IMR-90 (cell line): ENCODE data around the gene CAPZA2. TPM values are rescaled to one million over a fixed set of nuclear protein-coding genes. Genes with fewer than 3 reads are reported as not detected.

Experiments used
- ATAC-seq: fragments of 200-7000 bp; cut with Tn5 transposase; 2 replicates; pipeline ENCODE4 v1.9.1; 2020; ENCODE audit warnings: low read depth, mild to moderate bottlenecking, moderate library complexity
- BruUV-seq: library from RNA; stranded (reverse); fragments of 400-500 nt; replicated peaks from 2 replicates; lab custom pipeline; 2021; lab: Mats Ljungman, UMichigan
- CTCF ChIA-PET: fragments of 300-600 bp; formaldehyde crosslinking; extraction: SDS; loops from one replicate; lab custom pipeline; 2021; ENCODE audit warnings: antibody characterized with exemption; lab: Yijun Ruan, JAX
- POLR2A ChIA-PET: fragments of 300-600 bp; sonication (Branson Sonifier 250); formaldehyde crosslinking; loops from one replicate; lab custom pipeline; 2022; ENCODE audit warnings: antibody characterized with exemption; ENCODE audit not compliant: unreplicated experiment; lab: Charles Lee
- DNase-seq: peaks from one replicate; pipeline ENCODE4 v3.0.0; 2013
- H2AFZ ChIP-seq: replicated peaks from 2 replicates; pipeline ENCODE3; 2013; ENCODE audit warnings: low read length, mild to moderate bottlenecking; ENCODE audit not compliant: poor library complexity
- H2AK5ac ChIP-seq: 2 replicates; pipeline ENCODE4 v1.6.1; 2013; ENCODE audit warnings: low read depth, low read length, inconsistent platforms
- H2AK9ac ChIP-seq: replicated peaks from 2 replicates; pipeline ENCODE3; 2013; ENCODE audit warnings: mild to moderate bottlenecking, low read depth, low read length, moderate library complexity; ENCODE audit not compliant: poor library complexity
- H2BK120ac ChIP-seq: 2 replicates; pipeline ENCODE4 v1.6.1; 2013; ENCODE audit warnings: low read depth, low read length, inconsistent platforms
- H2BK15ac ChIP-seq: 3 replicates; pipeline ENCODE4 v1.6.1; 2013; ENCODE audit warnings: low read depth, low read length, inconsistent platforms
- H2BK20ac ChIP-seq: 2 replicates; pipeline ENCODE4 v1.6.1; 2013; ENCODE audit warnings: low read depth, mild to moderate bottlenecking, inconsistent platforms, low read length, moderate library complexity
- H2BK5ac ChIP-seq: 2 replicates; pipeline ENCODE4 v1.6.1; 2013; ENCODE audit warnings: mild to moderate bottlenecking, low read depth, low read length, inconsistent platforms; ENCODE audit not compliant: poor library complexity, severe bottlenecking
- H3K14ac ChIP-seq: replicated peaks from 2 replicates; pipeline ENCODE4 v1.6.1; 2013; ENCODE audit warnings: low read depth, low read length, inconsistent platforms
- H3K18ac ChIP-seq: 2 replicates; pipeline ENCODE4 v1.6.1; 2013; ENCODE audit warnings: low read depth, low read length, control low read depth
- H3K23ac ChIP-seq: 2 replicates; pipeline ENCODE4 v1.6.1; 2013; ENCODE audit warnings: low read depth, low read length, inconsistent platforms
- H3K27ac ChIP-seq: 2 replicates; pipeline ENCODE4 v1.5.1; 2013; ENCODE audit warnings: mild to moderate bottlenecking, control low read depth, low read length; ENCODE audit not compliant: insufficient read depth
- H3K27me3 ChIP-seq: 2 replicates; pipeline ENCODE4 v1.6.1; 2013; ENCODE audit warnings: low read length; ENCODE audit not compliant: control insufficient read depth, insufficient read depth
- H3K36me3 ChIP-seq: 2 replicates; pipeline ENCODE4 v1.6.1; 2013; ENCODE audit warnings: low read length, mixed read lengths; ENCODE audit not compliant: control insufficient read depth, insufficient read depth
- H3K4ac ChIP-seq: 2 replicates; pipeline ENCODE4 v1.6.1; 2013; ENCODE audit warnings: low read depth, low read length, inconsistent platforms
- H3K4me1 ChIP-seq: 2 replicates; pipeline ENCODE4 v1.6.1; 2013; ENCODE audit warnings: low read length, mixed read lengths; ENCODE audit not compliant: control insufficient read depth, insufficient read depth
- H3K4me2 ChIP-seq: 2 replicates; pipeline ENCODE4 v1.6.1; 2013; ENCODE audit warnings: low read depth, mild to moderate bottlenecking, control low read depth, low read length, moderate library complexity
- H3K4me3 ChIP-seq: 2 replicates; pipeline ENCODE4 v1.5.1; 2013; ENCODE audit warnings: low read depth, mild to moderate bottlenecking, control low read depth, low read length, moderate library complexity; ENCODE audit not compliant: insufficient read depth
- H3K56ac ChIP-seq: 2 replicates; pipeline ENCODE4 v1.6.1; 2013; ENCODE audit warnings: low read length, inconsistent platforms; ENCODE audit not compliant: insufficient read depth; ENCODE audit errors: extremely low read depth
- H3K79me1 ChIP-seq, 2 experiments: 2 replicates each; pipeline ENCODE4 v1.6.1; 2013; ENCODE audit warnings: low read length in 2 of 2, inconsistent platforms in 1 of 2, low read depth in 1 of 2
- H3K9ac ChIP-seq: 2 replicates; pipeline ENCODE4 v1.6.1; 2013; ENCODE audit warnings: low read depth, low read length, control low read depth
- H3K9me1 ChIP-seq: 2 replicates; pipeline ENCODE4 v1.6.1; 2013; ENCODE audit warnings: low read length, inconsistent platforms; ENCODE audit not compliant: insufficient read depth
- H3K9me3 ChIP-seq: 2 replicates; pipeline ENCODE4 v1.6.1; 2013; ENCODE audit warnings: low read length; ENCODE audit not compliant: control insufficient read depth, insufficient read depth
- H4K20me1 ChIP-seq: 2 replicates; pipeline ENCODE4 v1.6.1; 2013; ENCODE audit warnings: low read length, inconsistent platforms; ENCODE audit not compliant: insufficient read depth
- H4K5ac ChIP-seq: 2 replicates; pipeline ENCODE4 v1.6.1; 2013; ENCODE audit warnings: mild to moderate bottlenecking, low read depth, low read length, control low read depth
- H4K8ac ChIP-seq, 2 experiments: 2 replicates each; pipeline ENCODE4 v1.6.1; 2013; ENCODE audit warnings: low read depth in 2 of 2, low read length in 2 of 2, control low read depth in 1 of 2, inconsistent platforms in 1 of 2
- H4K91ac ChIP-seq: 2 replicates; pipeline ENCODE4 v1.6.1; 2013; ENCODE audit warnings: low read depth, low read length, inconsistent platforms; ENCODE audit not compliant: insufficient read depth
- BHLHE40 ChIP-seq: fragments of 150-350 bp; IDR thresholded peaks from 2 replicates; pipeline ENCODE4 v1.6.1; 2016; ENCODE audit warnings: mild to moderate bottlenecking, low read depth, low read length
- CEBPB ChIP-seq: IDR thresholded peaks from 2 replicates; pipeline ENCODE4 v1.6.1; 2012; ENCODE audit warnings: low read depth, low read length, improper control_type of control experiment
- CHD1 ChIP-seq: IDR thresholded peaks from 2 replicates; pipeline ENCODE4 v1.6.1; 2012; ENCODE audit warnings: low read depth, low read length, improper control_type of control experiment
- CTCF ChIP-seq: conservative IDR thresholded peaks from 2 replicates; pipeline ENCODE4 v1.5.1; 2012; ENCODE audit warnings: mild to moderate bottlenecking, low read depth, low read length, improper control_type of control experiment
- FOS ChIP-seq: fragments of 150-350 bp; IDR thresholded peaks from 2 replicates; pipeline ENCODE4 v1.6.1; 2016; ENCODE audit warnings: low read depth, low read length
- MAFK ChIP-seq: IDR thresholded peaks from 2 replicates; pipeline ENCODE4 v1.6.1; 2012; ENCODE audit warnings: low read depth, low read length, improper control_type of control experiment
- MAZ ChIP-seq: IDR thresholded peaks from 2 replicates; pipeline ENCODE4 v1.6.1; 2012; ENCODE audit warnings: low read depth, mild to moderate bottlenecking, low read length, improper control_type of control experiment, moderate library complexity, borderline replicate concordance
- MXI1 ChIP-seq: IDR thresholded peaks from 2 replicates; pipeline ENCODE4 v1.6.1; 2012; ENCODE audit warnings: low read depth, mild to moderate bottlenecking, low read length, moderate library complexity, borderline replicate concordance
- NFE2L2 ChIP-seq: fragments of 150-350 bp; IDR thresholded peaks from 2 replicates; pipeline ENCODE4 v1.6.1; 2016; ENCODE audit warnings: low read depth, mild to moderate bottlenecking, low read length
- POLR2A ChIP-seq: IDR thresholded peaks from 2 replicates; pipeline ENCODE4 v1.6.1; 2012; ENCODE audit warnings: mild to moderate bottlenecking, low read depth, low read length
- RAD21 ChIP-seq: IDR thresholded peaks from 2 replicates; pipeline ENCODE4 v1.6.1; 2012; ENCODE audit warnings: low read length, improper control_type of control experiment
- RCOR1 ChIP-seq: IDR thresholded peaks from 2 replicates; pipeline ENCODE4 v1.6.1; 2012; ENCODE audit warnings: mild to moderate bottlenecking, low read length, improper control_type of control experiment; ENCODE audit not compliant: insufficient replicate concordance
- RFX5 ChIP-seq: IDR thresholded peaks from 2 replicates; pipeline ENCODE4 v1.8.0; 2012; ENCODE audit warnings: low read depth, mild to moderate bottlenecking, low read length, moderate library complexity
- SMC3 ChIP-seq: fragments of 150-350 bp; IDR thresholded peaks from 2 replicates; pipeline ENCODE4 v1.6.1; 2016; ENCODE audit warnings: low read depth, mild to moderate bottlenecking, antibody characterized with exemption, low read length, moderate library complexity
- USF2 ChIP-seq: fragments of 150-350 bp; IDR thresholded peaks from 2 replicates; pipeline ENCODE4 v1.6.1; 2017; ENCODE audit warnings: mild to moderate bottlenecking, antibody characterized with exemption, low read length, low read depth
- WGBS, 2 experiments: methylation state at CpG; one replicate each; pipeline versions ENCODE4 v1.1.5 to v1.1.7; 2013; ENCODE audit warnings: missing lambda C conversion rate in 2 of 2; ENCODE audit not compliant: insufficient read length in 1 of 2; ENCODE audit errors: extremely low coverage in 2 of 2; 5-methylcytosine and 5-hydroxymethylcytosine counted together
- dilution Hi-C: fragments of 300-500 bp; cut with HindIII; formaldehyde crosslinking; loops from one replicate; pipeline ENCODE4 v1.14.3; 2018; ENCODE audit warnings: low sequenced_read_pairs; ENCODE audit not compliant: unreplicated experiment
- in situ Hi-C: fragments of 300-500 bp; cut with MboI; formaldehyde crosslinking; loops from 3 replicates; pipeline ENCODE4 v1.14.3; 2019; ENCODE audit warnings: low sequenced_read_pairs, inconsistent platforms, mixed read lengths
- intact Hi-C: fragments of 100-400 bp; cut with micrococcal nuclease; formaldehyde crosslinking; loops from 2 replicates; pipeline ENCODE4 v1.10.0; 2022
- polyA plus RNA-seq, 3 experiments: library from polyadenylated mRNA; depleted of rRNA; stranded (reverse); fragments of >200 nt; gene quantifications; 2 replicates each; pipeline ENCODE4 v1.2.3, GENCODE V29; 2012; ENCODE audit warnings: low replicate concordance in 1 of 3
- total RNA-seq: library from RNA; depleted of rRNA; stranded (reverse); fragments of >200 nt; gene quantifications from 2 replicates; pipeline ENCODE4 v1.2.3, GENCODE V29; 2012
- TF ChIP-seq, protein P1 (sequence below): fragments of 150-350 bp; IDR thresholded peaks from 2 replicates; pipeline ENCODE4 v1.6.1; 2016; ENCODE audit warnings: low read depth, mild to moderate bottlenecking, low read length, moderate library complexity, borderline replicate concordance

Gene CAPZA2
- total and polyA plus RNA-seq, 2 of the 4 experiments (the other 2 are of a cell fraction) = 66.6 to 133 TPM

DNA sequence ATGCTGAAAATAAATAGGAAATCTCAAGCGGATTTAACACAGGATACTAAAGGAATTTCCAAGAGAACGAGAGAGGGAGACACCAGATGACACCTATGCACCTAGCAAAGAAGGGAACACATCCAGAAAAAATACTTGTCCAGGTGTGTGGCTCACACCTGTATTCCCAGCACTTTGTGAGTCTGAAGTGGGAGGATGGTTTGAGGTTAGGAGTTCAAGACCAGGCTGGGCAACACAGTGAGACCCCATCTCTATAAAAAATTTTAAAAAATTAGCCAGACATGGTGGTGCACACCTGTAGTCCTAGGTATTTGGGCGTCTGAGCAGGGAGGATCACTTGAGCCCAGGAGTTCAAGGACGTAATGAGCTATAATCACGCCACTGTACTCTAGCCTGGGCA lies 11.2 kb upstream of the CAPZA2 start:
- TF ChIP-seq CEBPB (no peak), NFE2L2 (no peak), RCOR1 (no peak), RFX5 (no peak), RAD21 (no peak), FOS (no peak), BHLHE40 (no peak), CHD1 (no peak), USF2 (no peak), CTCF (no peak), MAZ (no peak), SMC3 (no peak), MXI1 (no peak), POLR2A (no peak), MAFK (no peak)
- TF ChIP-seq, protein P1, sequence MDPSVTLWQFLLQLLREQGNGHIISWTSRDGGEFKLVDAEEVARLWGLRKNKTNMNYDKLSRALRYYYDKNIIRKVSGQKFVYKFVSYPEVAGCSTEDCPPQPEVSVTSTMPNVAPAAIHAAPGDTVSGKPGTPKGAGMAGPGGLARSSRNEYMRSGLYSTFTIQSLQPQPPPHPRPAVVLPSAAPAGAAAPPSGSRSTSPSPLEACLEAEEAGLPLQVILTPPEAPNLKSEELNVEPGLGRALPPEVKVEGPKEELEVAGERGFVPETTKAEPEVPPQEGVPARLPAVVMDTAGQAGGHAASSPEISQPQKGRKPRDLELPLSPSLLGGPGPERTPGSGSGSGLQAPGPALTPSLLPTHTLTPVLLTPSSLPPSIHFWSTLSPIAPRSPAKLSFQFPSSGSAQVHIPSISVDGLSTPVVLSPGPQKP = no peak
- Histone ChIP-seq H3K27me3 (peaks cover 6% of the 10 kb centered on the region), H4K5ac (no peak overlapping the region), H3K4me3 (no peak overlapping the region), H2BK20ac (no peak overlapping the region), H2AK5ac (no peak overlapping the region), H3K27ac (no peak overlapping the region), H3K23ac (no peak overlapping the region), H3K9me1 (no peaks in the 10 kb centered on the region), H2AFZ (no peak overlapping the region), H3K79me1 (no peaks in the 10 kb centered on the region), H3K36me3 (no peaks in the 10 kb centered on the region), H3K9ac (no peak overlapping the region), H3K4me2 (no peak overlapping the region), H4K20me1 (no peaks in the 10 kb centered on the region), H2BK5ac (no peak overlapping the region), H3K4me1 (peaks cover 3% of the 10 kb centered on the region; the same call in 1 of the 2 replicates), H2BK120ac (no peak overlapping the region), H2BK15ac (no peak overlapping the region), H3K14ac (no peak overlapping the region), H3K56ac (no peak overlapping the region), H3K4ac (no peak overlapping the region), H2AK9ac (no peak overlapping the region), H4K8ac (no peak overlapping the region), H4K91ac (no peak overlapping the region), H3K18ac (no peak overlapping the region), H3K9me3 (no peaks in the 10 kb centered on the region)
- no CpG with 5 or more reads among the region's 5 CpGs for WGBS, 2 experiments
- in situ Hi-C loops (no loop called here), dilution Hi-C loops (no loop called here), intact Hi-C loops (no loop called here)
- ChIA-PET CTCF (no interaction called here), POLR2A (no interaction called here)
- DNase-seq (no peak), ATAC-seq (no peak)
- no TSS peak for BruUV-seq
